ENCODE results near the gene ABCC11.
"Not testable (repeated sequence)": the region's sequence is repeated elsewhere in the genome, so short reads cannot be mapped to it uniquely, and the experiment has no call there.

ABCC11 gene

GRCh38 chr16:48194828-48195556 is 52.3 kb downstream of the ABCC11 start:
- no peak for DNase-seq

GRCh38 chr16:48193846-48194245 is 53.5 kb downstream of the ABCC11 start:
- no peak for DNase-seq

- no peak for DNase-seq
Measured at GRCh38 chr16:48188449-48189102, 58.8 kb downstream of the ABCC11 start.

GRCh38 chr16:48187779-48188178 is 59.6 kb downstream of the ABCC11 start:
- DNase-seq: no peak

- DNase-seq: no peak
Measured at GRCh38 chr16:48184681-48185080, 62.7 kb downstream of the ABCC11 start.

GRCh38 chr16:48182979-48183537 is 64.3 kb downstream of the ABCC11 start:
- DNase-seq: no peak

- not testable (repeated sequence) for DNase-seq
Measured at GRCh38 chr16:48181746-48182520, 65.4 kb downstream of the ABCC11 start.

GRCh38 chr16:48180868-48181480 is 66.4 kb downstream of the ABCC11 start:
- DNase-seq: no peak

GRCh38 chr16:48176635-48177408 is 70.5 kb downstream of the ABCC11 start:
- no peak for DNase-seq

- no peak for DNase-seq
Measured at GRCh38 chr16:48173889-48174288, 73.5 kb downstream of the ABCC11 start.

- DNase-seq: no peak
Measured at GRCh38 chr16:48172682-48173081, 74.7 kb downstream of the ABCC11 start.

GRCh38 chr16:48169896-48170295 is 77.4 kb downstream of the ABCC11 start:
- no peak for DNase-seq

GRCh38 chr16:48168075-48168474 is 79.3 kb downstream of the ABCC11 start:
- DNase-seq: no peak

GRCh38 chr16:48166617-48167016 is 80.7 kb downstream of the ABCC11 start:
- not testable (repeated sequence) for DNase-seq

GRCh38 chr16:48165961-48166578 is 81.3 kb downstream of the ABCC11 start:
- DNase-seq: no peak

GRCh38 chr16:48164907-48165715 is 82.2 kb downstream of the ABCC11 start:
- peak; percentile 88 for DNase-seq

GRCh38 chr16:48162839-48163410 is 84.4 kb downstream of the ABCC11 start:
- no peak for DNase-seq

GRCh38 chr16:48161906-48162305 is 85.4 kb downstream of the ABCC11 start:
- no peak for DNase-seq

- DNase-seq: no peak
Measured at GRCh38 chr16:48160575-48160974, 86.8 kb downstream of the ABCC11 start.

GRCh38 chr16:48158296-48158695 is 89.0 kb downstream of the ABCC11 start:
- peak; percentile 69 for DNase-seq
